Body of pancreas (tissue), 4 donors: ENCODE measurements around the gene ST6GALNAC3.

Experiments used
- POLR2A ChIP-seq, 3 donors: fragments of 450-650 bp; IDR thresholded peaks; one replicate each; pipeline ENCODE4 v1.6.1; 2016; ENCODE audit warnings: antibody characterized with exemption in 3 of 3, mild to moderate bottlenecking in 2 of 3
- TF ChIP-seq, protein P1 (sequence below), 7 experiments: fragments of 450-650 bp in 4 of 7; fragments of 200-600 bp in 3 of 7; sonication (generic) in 3 of 7; IDR thresholded peaks; one replicate each; pipeline ENCODE4 v1.5.1; 2016 to 2019; ENCODE audit warnings: antibody characterized with exemption in 7 of 7

DNA sequence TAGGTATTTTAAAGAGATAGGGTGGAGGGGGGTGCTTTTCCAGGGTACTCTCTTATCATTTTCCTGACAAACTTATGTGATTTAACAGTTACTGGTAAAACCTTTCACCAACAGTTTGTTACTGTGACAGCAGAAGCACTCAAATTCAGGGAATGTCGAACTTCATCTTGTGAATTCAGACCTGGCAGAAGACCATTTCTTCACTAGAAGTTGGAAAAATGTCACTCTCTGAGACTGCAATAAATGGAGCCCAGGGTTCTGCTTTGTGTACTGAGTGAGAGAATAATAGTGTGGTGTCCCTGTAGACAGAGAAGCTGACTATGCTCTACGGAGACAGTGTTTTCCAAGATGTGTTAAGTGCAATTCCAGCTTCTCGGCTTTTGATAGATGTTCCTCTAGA lies 200.2 kb downstream of the ST6GALNAC3 start:
- TF ChIP-seq, protein P1, sequence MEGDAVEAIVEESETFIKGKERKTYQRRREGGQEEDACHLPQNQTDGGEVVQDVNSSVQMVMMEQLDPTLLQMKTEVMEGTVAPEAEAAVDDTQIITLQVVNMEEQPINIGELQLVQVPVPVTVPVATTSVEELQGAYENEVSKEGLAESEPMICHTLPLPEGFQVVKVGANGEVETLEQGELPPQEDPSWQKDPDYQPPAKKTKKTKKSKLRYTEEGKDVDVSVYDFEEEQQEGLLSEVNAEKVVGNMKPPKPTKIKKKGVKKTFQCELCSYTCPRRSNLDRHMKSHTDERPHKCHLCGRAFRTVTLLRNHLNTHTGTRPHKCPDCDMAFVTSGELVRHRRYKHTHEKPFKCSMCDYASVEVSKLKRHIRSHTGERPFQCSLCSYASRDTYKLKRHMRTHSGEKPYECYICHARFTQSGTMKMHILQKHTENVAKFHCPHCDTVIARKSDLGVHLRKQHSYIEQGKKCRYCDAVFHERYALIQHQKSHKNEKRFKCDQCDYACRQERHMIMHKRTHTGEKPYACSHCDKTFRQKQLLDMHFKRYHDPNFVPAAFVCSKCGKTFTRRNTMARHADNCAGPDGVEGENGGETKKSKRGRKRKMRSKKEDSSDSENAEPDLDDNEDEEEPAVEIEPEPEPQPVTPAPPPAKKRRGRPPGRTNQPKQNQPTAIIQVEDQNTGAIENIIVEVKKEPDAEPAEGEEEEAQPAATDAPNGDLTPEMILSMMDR (IDR thresholded peaks at IDR 0.05) = no peak
- TF ChIP-seq POLR2A (IDR thresholded peaks at IDR 0.05) = no peak
